DOHH2 (cell line): ENCODE results near the gene VRK2.

Experiments
- H3F3A ChIP-seq: fragments of 200-600 bp; sonication (generic), shearing (Covaris generic); 2 replicates; pipeline ENCODE4 v1.6.0; 2016; ENCODE audit warnings: antibody characterized with exemption, mild to moderate bottlenecking; ENCODE audit not compliant: control insufficient read depth, insufficient read depth
- H3K27ac ChIP-seq: fragments of 200-600 bp; sonication (generic); 2 replicates; pipeline ENCODE4 v1.5.1; 2014; ENCODE audit warnings: low read depth, mild to moderate bottlenecking, low read length, moderate library complexity
- H3K27me3 ChIP-seq: fragments of 200-600 bp; sonication (generic); 2 replicates; pipeline ENCODE4 v1.6.1; 2014; ENCODE audit warnings: mild to moderate bottlenecking, low read length, mixed read lengths; ENCODE audit not compliant: control insufficient read depth
- H3K36me3 ChIP-seq: fragments of 200-600 bp; sonication (generic); 2 replicates; pipeline ENCODE4 v1.6.1; 2014; ENCODE audit warnings: mild to moderate bottlenecking, low read length, moderate library complexity, mixed read lengths; ENCODE audit not compliant: control insufficient read depth
- H3K4me1 ChIP-seq: fragments of 200-600 bp; sonication (generic); 2 replicates; pipeline ENCODE4 v1.6.1; 2014; ENCODE audit warnings: mild to moderate bottlenecking, low read length, mixed read lengths; ENCODE audit not compliant: control insufficient read depth
- H3K4me2 ChIP-seq: fragments of 200-600 bp; sonication (generic); 2 replicates; pipeline ENCODE4 v1.6.0; 2014; ENCODE audit warnings: mild to moderate bottlenecking, low read length, moderate library complexity
- H3K4me3 ChIP-seq: fragments of 200-600 bp; sonication (generic); 2 replicates; pipeline ENCODE4 v1.5.1; 2014; ENCODE audit warnings: mild to moderate bottlenecking, low read length, mixed read lengths
- H3K79me2 ChIP-seq: fragments of 200-600 bp; sonication (generic); 2 replicates; pipeline ENCODE4 v1.6.1; 2014; ENCODE audit warnings: mild to moderate bottlenecking, low read length, mixed read lengths; ENCODE audit not compliant: control insufficient read depth
- H3K9me2 ChIP-seq: fragments of 200-600 bp; sonication (generic); replicated peaks from 2 replicates; pipeline ENCODE4 v1.6.1; 2014; ENCODE audit warnings: mild to moderate bottlenecking, low read length, mixed read lengths; ENCODE audit not compliant: control insufficient read depth
- H3K9me3 ChIP-seq: fragments of 200-600 bp; sonication (generic); 2 replicates; pipeline ENCODE4 v1.6.1; 2014; ENCODE audit warnings: antibody characterized with exemption, low read length, mixed read lengths; ENCODE audit not compliant: control insufficient read depth, insufficient read depth
- H4K20me1 ChIP-seq: fragments of 200-600 bp; sonication (generic); 2 replicates; pipeline ENCODE4 v1.6.0; 2014; ENCODE audit warnings: low read depth, mild to moderate bottlenecking, antibody characterized with exemption, low read length, moderate library complexity; ENCODE audit not compliant: control insufficient read depth, insufficient read depth
- EZH2phosphoT487 ChIP-seq: fragments of 200-600 bp; sonication (generic); IDR thresholded peaks from 2 replicates; pipeline ENCODE4 v1.6.1; 2017; ENCODE audit warnings: borderline replicate concordance, mild to moderate bottlenecking, antibody characterized with exemption, low read length, moderate library complexity, mixed read lengths
- TF ChIP-seq, protein P1 (sequence below): fragments of 200-600 bp; sonication (generic); IDR thresholded peaks from one replicate; pipeline ENCODE4 v1.5.1; 2014; ENCODE audit warnings: antibody characterized with exemption, mild to moderate bottlenecking, low read depth, low read length; ENCODE audit not compliant: poor library complexity, severe bottlenecking

Gene VRK2

DNA sequence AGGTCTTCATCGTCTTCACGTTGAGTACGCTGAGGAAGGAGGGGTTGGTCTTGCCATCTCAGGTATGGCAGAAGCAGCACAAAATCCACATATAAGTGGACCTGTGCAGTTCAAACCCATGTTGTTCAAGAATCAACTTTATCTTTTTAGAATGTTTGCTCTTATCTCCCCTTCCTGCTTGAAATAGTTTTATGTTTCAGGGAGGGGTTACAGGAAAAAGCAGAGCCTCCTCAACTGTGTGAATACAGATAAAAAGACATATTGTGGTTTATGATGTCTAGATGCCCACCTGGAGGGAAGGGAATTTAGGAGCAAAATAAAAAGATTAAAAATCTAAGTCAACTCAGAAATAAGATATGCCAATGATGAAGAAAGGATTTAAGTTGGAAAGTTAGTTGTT is 75.9 kb downstream of the VRK2 start:
- Histone ChIP-seq H3K79me2 (no peaks in the 10 kb centered on the region), H3K27ac (no peak overlapping the region), H4K20me1 (no peaks in the 10 kb centered on the region), H3K36me3 (peaks cover 4% of the 10 kb centered on the region; the same call in 1 of the 2 replicates), H3F3A (no peaks in the 10 kb centered on the region), H3K4me1 (no peaks in the 10 kb centered on the region), H3K4me3 (no peak overlapping the region), H3K9me2 (no peaks in the 10 kb centered on the region), H3K27me3 (no peaks in the 10 kb centered on the region), H3K9me3 (no peaks in the 10 kb centered on the region), H3K4me2 (no peak overlapping the region)
- no peak for TF ChIP-seq EZH2phosphoT487
- TF ChIP-seq, protein P1, sequence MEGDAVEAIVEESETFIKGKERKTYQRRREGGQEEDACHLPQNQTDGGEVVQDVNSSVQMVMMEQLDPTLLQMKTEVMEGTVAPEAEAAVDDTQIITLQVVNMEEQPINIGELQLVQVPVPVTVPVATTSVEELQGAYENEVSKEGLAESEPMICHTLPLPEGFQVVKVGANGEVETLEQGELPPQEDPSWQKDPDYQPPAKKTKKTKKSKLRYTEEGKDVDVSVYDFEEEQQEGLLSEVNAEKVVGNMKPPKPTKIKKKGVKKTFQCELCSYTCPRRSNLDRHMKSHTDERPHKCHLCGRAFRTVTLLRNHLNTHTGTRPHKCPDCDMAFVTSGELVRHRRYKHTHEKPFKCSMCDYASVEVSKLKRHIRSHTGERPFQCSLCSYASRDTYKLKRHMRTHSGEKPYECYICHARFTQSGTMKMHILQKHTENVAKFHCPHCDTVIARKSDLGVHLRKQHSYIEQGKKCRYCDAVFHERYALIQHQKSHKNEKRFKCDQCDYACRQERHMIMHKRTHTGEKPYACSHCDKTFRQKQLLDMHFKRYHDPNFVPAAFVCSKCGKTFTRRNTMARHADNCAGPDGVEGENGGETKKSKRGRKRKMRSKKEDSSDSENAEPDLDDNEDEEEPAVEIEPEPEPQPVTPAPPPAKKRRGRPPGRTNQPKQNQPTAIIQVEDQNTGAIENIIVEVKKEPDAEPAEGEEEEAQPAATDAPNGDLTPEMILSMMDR = no peak

DNA sequence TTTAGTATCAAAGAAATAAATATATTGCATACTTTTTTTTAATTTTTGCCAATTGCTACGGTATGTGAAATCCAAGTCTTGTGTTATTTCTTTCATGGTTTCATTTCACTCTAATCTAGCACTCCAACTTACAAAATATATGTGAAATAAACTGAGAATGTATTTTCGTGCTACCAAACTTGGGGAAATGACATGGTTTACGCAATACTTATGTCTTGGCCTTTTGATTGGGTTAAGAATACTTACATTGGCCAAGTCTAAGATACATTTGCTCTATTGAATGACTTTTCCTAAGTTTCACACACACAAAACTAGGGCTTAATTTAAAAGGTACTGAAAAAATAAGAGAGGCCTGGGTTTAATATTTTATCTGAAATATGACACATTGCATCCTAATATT is 80.5 kb downstream of the VRK2 start:
- TF ChIP-seq, protein P1 = no peak
- TF ChIP-seq EZH2phosphoT487 = no peak
- Histone ChIP-seq H4K20me1 (no peaks in the 10 kb centered on the region), H3K9me2 (no peaks in the 10 kb centered on the region), H3K9me3 (no peaks in the 10 kb centered on the region), H3K27me3 (no peaks in the 10 kb centered on the region), H3F3A (0 out of 2 replicates have a peak, but pooled peaks cover 4% of the 10 kb centered on the region), H3K4me2 (no peak overlapping the region), H3K4me1 (no peaks in the 10 kb centered on the region), H3K79me2 (no peaks in the 10 kb centered on the region), H3K4me3 (no peak overlapping the region), H3K36me3 (peaks cover 11% of the 10 kb centered on the region), H3K27ac (no peak overlapping the region)

DNA sequence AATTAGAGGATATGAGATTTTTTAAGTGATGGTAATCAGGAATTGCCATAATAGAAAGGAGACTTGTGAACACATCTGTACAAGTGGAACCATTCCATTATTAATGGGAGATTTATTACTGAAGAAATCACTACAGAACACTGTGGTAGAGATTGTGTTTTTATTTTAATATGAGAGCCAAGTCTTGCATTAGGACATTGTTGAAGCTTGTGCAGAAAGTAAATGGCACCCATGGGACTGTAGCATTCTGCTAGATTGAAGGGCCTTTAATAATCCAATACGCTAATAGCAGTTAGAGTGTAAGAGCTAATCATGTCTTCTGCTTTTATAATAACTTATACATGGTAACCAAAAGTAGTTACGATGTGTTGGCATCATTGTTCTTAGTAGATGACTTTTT is 83.6 kb downstream of the VRK2 start:
- no peak overlapping the region for H3K4me3 ChIP-seq
- TF ChIP-seq EZH2phosphoT487 = no peak
- TF ChIP-seq, protein P1 = no peak
- no peaks in the 10 kb centered on the region for H3K9me3 ChIP-seq
- no peaks in the 10 kb centered on the region for H3K4me1 ChIP-seq
- no peak overlapping the region for H3K4me2 ChIP-seq
- peaks cover 12% of the 10 kb centered on the region for H3K36me3 ChIP-seq
- H3K79me2 ChIP-seq = no peaks in the 10 kb centered on the region
- no peaks in the 10 kb centered on the region for H4K20me1 ChIP-seq
- H3K27me3 ChIP-seq = no peaks in the 10 kb centered on the region
- 0 out of 2 replicates have a peak, but pooled peaks cover 4% of the 10 kb centered on the region for H3F3A ChIP-seq
- no peak overlapping the region for H3K27ac ChIP-seq
- no peaks in the 10 kb centered on the region for H3K9me2 ChIP-seq
